Caco-2 (cell line): ENCODE results near the gene EIF3K. TPM values are rescaled to one million over a fixed set of nuclear protein-coding genes. Genes with fewer than 3 reads are reported as not detected.
A peak's percentile ranks its signal among the peaks of the same experiment; 100 is the strongest.

Experiments used
- BruUV-seq: library from RNA; stranded (reverse); fragments of 400-500 nt; replicated peaks from 2 replicates; lab custom pipeline; 2021; lab: Mats Ljungman, UMichigan
- CTCF ChIA-PET: fragments of 300-600 bp; sonication (Branson Sonifier 250); formaldehyde crosslinking; loops from one replicate; lab custom pipeline; 2022; ENCODE audit warnings: antibody characterized with exemption; lab: Charles Lee
- POLR2A ChIA-PET: fragments of 300-600 bp; sonication (Branson Sonifier 250); formaldehyde crosslinking; loops from one replicate; lab custom pipeline; 2022; ENCODE audit warnings: antibody characterized with exemption; lab: Charles Lee
- DNase-seq, 2 experiments: peaks; one replicate each; pipeline versions ENCODE4 v3.0.0 to v3.0.0-alpha.2; 2020 to 2022
- H3K27me3 ChIP-seq: replicated peaks from 2 replicates; pipeline ENCODE4 v1.6.0; 2011; ENCODE audit warnings: low read length; ENCODE audit not compliant: control insufficient read depth, insufficient read depth
- H3K36me3 ChIP-seq: 2 replicates; pipeline ENCODE4 v1.5.1; 2011; ENCODE audit warnings: low read length; ENCODE audit not compliant: control insufficient read depth, insufficient read depth
- H3K4me1 ChIP-seq: fragments of 250-450 bp; sonication (Bioruptor Pico); 2 replicates; pipeline ENCODE4 v1.5.1; 2020; ENCODE audit warnings: mild to moderate bottlenecking
- H3K4me3 ChIP-seq: 2 replicates; pipeline ENCODE4 v1.5.1; 2011; ENCODE audit warnings: low read depth, mild to moderate bottlenecking, control low read depth, low read length
- H3K9me3 ChIP-seq: fragments of 250-450 bp; sonication (Bioruptor Pico); 2 replicates; pipeline ENCODE4 v1.5.1; 2020; ENCODE audit warnings: mild to moderate bottlenecking, moderate library complexity
- H3K27ac Mint-ChIP-seq: one replicate; pipeline ENCODE4 v1.8.0; 2022; ENCODE audit warnings: mixed read lengths; ENCODE audit not compliant: unreplicated experiment
- H3K27me3 Mint-ChIP-seq: one replicate; pipeline ENCODE4 v1.8.0; 2022; ENCODE audit warnings: mixed read lengths; ENCODE audit not compliant: insufficient read depth, unreplicated experiment
- H3K36me3 Mint-ChIP-seq: one replicate; pipeline ENCODE4 v1.8.0; 2022; ENCODE audit warnings: mild to moderate bottlenecking, mixed read lengths; ENCODE audit not compliant: insufficient read depth, unreplicated experiment
- H3K4me1 Mint-ChIP-seq: one replicate; pipeline ENCODE4 v1.8.0; 2022; ENCODE audit warnings: low read depth, mixed read lengths; ENCODE audit not compliant: unreplicated experiment
- H3K4me3 Mint-ChIP-seq: one replicate; pipeline ENCODE4 v1.8.0; 2022; ENCODE audit warnings: mild to moderate bottlenecking, moderate library complexity, mixed read lengths; ENCODE audit not compliant: unreplicated experiment
- H3K9me3 Mint-ChIP-seq: one replicate; pipeline ENCODE4 v1.8.0; 2022; ENCODE audit warnings: mixed read lengths; ENCODE audit not compliant: unreplicated experiment
- CTCF ChIP-seq, 2 experiments: fragments of 200-600 bp in 1 of 2; IDR thresholded peaks; 1 replicate in 1 of 2; 2 replicates in 1 of 2; pipeline versions ENCODE4 v1.5.1 to v1.8.0; 2011 to 2022; ENCODE audit warnings: antibody characterized with exemption in 1 of 2, control low read depth in 1 of 2, inconsistent platforms in 1 of 2, low read depth in 1 of 2, low read length in 1 of 2, mild to moderate bottlenecking in 1 of 2, moderate library complexity in 1 of 2; ENCODE audit not compliant: insufficient read depth in 1 of 2, severe bottlenecking in 1 of 2, unreplicated experiment in 1 of 2
- intact Hi-C: fragments of 100-400 bp; cut with micrococcal nuclease; formaldehyde crosslinking; loops from one replicate; pipeline ENCODE4 v1.10.0; 2022; ENCODE audit not compliant: unreplicated experiment
- total RNA-seq: library from RNA; stranded (reverse); gene quantifications from 2 replicates; pipeline ENCODE4 v1.2.3, GENCODE V29; 2022

EIF3K gene
- total RNA-seq, 1 experiment from 2014 or later = 354 TPM

GRCh38 chr19:38656171-38656981, 37.4 kb downstream of the EIF3K start:
- no peak for DNase-seq
- ChIA-PET POLR2A (interaction anchor here (1.0 to 1.1 kb wide), 2 partner anchors 9 to 12 kb away, joined by 3 to 7 read pairs; partner anchors contain the start of gene ACTN4), CTCF (no interaction called here)
- Mint-ChIP-seq H3K36me3 (peaks cover 92% of the 10 kb centered on the region), H3K9me3 (no peaks in the 10 kb centered on the region), H3K27ac (peak overlapping the region; percentile 84), H3K27me3 (no peaks in the 10 kb centered on the region), H3K4me1 (peaks cover 71% of the 10 kb centered on the region), H3K4me3 (peak overlapping the region; percentile 28)
- Histone ChIP-seq H3K9me3 (no peaks in the 10 kb centered on the region), H3K4me1 (peaks cover 100% of the 10 kb centered on the region), H3K36me3 (peaks cover 4% of the 10 kb centered on the region), H3K27me3 (no peaks in the 10 kb centered on the region), H3K4me3 (no peak overlapping the region)
- intact Hi-C loops = no loop called here
- BruUV-seq = no TSS peak
- no peak for TF ChIP-seq CTCF (IDR thresholded peaks at IDR 0.05; ENCODE audit: insufficient read depth in 1 of 2, low read depth in 1 of 2, low read length in 1 of 2, severe bottlenecking in 1 of 2, unreplicated experiment in 1 of 2)

GRCh38 chr19:38657633-38658222, 38.7 kb downstream of the EIF3K start:
- no TSS peak for BruUV-seq
- peak overlapping the region; percentile 98 for H3K27ac Mint-ChIP-seq
- ChIA-PET POLR2A (interaction anchor here (1.1 to 2.7 kb wide), 2 partner anchors 10 to 13 kb away, joined by 7 to 35 read pairs; partner anchors contain the start of gene ACTN4), CTCF (no interaction called here)
- Histone ChIP-seq H3K9me3 (no peaks in the 10 kb centered on the region), H3K27me3 (no peaks in the 10 kb centered on the region), H3K4me3 (no peak overlapping the region), H3K4me1 (peaks cover 100% of the 10 kb centered on the region), H3K36me3 (peaks cover 2% of the 10 kb centered on the region)
- no peak for TF ChIP-seq CTCF (IDR thresholded peaks at IDR 0.05; ENCODE audit: insufficient read depth in 1 of 2, low read depth in 1 of 2, low read length in 1 of 2, severe bottlenecking in 1 of 2, unreplicated experiment in 1 of 2)
- H3K4me1 Mint-ChIP-seq = peaks cover 76% of the 10 kb centered on the region
- intact Hi-C loops = loop anchor here (2.0 kb wide), 1 partner anchor 43 kb away; no protein-coding TSS in a partner anchor
- DNase-seq = no peak
- peak overlapping the region; percentile 62 for H3K4me3 Mint-ChIP-seq
- no peaks in the 10 kb centered on the region for H3K9me3 Mint-ChIP-seq
- peaks cover 100% of the 10 kb centered on the region for H3K36me3 Mint-ChIP-seq
- no peaks in the 10 kb centered on the region for H3K27me3 Mint-ChIP-seq
